OCI-LY3 (cell line): ENCODE data around the gene LRP1B.

Source experiments
- CTCF ChIP-seq: fragments of 200-600, 300-600 bp; sonication (generic); IDR thresholded peaks from 2 replicates; pipeline ENCODE4 v1.5.1; 2014; ENCODE audit warnings: antibody characterized with exemption, low read length, low read depth
- EZH2phosphoT487 ChIP-seq: fragments of 200-600 bp; shearing (Covaris generic); IDR thresholded peaks from 2 replicates; pipeline ENCODE4 v1.6.1; 2018; ENCODE audit warnings: antibody characterized with exemption, mixed run types, low read depth

DNA sequence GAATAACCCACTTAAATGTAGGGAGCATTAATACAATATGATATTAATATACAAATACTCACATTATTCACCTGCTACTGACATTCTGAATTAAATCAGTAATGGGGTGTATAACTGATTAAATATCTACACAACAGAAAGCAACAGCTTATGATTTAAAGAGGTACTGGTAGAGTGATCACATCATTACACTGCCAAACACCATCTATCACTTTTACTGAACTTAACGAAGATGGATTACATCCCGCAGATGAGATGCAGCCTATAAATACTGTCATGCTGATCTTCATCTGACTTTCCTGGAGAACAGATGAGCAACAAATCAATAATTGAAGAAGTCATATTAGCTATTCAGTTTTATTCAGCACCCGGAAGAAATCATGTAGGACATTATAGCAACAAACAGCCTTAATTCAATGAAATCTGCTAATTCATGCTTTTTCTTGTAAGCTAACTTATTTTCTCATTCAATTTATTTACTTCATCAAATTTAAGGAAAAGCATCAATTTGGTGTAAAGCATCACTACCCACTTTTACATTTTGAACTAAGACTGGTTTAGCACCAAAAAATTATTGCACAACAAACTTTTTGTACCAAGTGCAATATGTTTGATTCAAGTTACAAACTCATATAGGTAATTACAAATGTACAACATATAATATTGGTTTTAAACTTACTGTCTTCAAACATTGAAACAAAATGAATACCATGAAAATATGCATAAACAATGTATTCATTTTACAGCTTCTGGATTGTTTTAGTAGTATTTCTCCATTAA lies 1509.0 kb downstream of the LRP1B start:
- TF ChIP-seq CTCF (no peak), EZH2phosphoT487 (no peak)
